Fibroblast of skin of abdomen (primary cell): ENCODE data around the gene SLAIN2.
"Not testable (repeated sequence)": the region's sequence is repeated elsewhere in the genome, so short reads cannot be mapped to it uniquely, and the experiment has no call there.

Experiments
- DNase-seq: peaks from one replicate; pipeline ENCODE4 v3.0.0-alpha.2; 2013

SLAIN2 gene

DNA sequence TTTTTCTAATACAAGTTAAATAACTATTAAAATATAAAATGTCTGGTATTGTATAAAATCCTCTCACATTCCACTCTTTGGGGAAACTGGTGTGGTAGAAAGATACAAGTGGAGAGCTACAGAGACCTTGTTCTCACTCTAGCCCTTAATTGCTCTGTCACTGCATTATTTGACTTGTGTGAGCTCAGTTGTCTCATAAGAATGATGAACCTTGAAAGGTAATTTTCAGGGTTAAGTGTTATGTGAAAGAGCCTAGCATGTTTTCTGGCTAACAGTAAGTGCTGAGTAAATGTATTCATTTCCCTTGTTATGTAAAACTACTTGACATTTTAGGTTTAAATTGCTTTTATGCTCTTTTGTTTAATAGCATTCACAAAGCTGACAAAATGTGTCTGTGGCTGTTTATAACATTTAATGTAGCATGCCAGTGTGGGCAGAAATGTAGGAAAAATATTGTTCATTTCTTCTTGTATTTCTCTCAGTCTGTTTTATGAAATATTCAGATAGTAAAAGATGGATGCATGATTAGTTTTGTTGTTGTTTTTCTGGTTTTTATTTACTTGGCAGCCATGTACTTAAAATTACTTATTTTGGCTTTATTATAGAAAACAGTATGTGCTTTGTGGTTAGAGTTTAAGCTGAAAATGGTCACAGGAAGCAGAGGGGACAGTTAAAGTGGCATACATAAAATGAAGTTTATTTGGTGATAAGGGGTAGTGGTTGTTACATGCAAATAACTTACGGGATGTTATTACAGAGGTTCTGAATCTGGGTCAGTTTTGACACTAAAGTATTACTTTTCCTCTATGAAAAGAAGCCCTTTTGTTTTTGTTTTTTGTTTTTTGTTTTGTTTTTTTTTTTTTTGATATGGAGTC, 29.2 kb downstream of the SLAIN2 start:
- no peak for DNase-seq

DNA sequence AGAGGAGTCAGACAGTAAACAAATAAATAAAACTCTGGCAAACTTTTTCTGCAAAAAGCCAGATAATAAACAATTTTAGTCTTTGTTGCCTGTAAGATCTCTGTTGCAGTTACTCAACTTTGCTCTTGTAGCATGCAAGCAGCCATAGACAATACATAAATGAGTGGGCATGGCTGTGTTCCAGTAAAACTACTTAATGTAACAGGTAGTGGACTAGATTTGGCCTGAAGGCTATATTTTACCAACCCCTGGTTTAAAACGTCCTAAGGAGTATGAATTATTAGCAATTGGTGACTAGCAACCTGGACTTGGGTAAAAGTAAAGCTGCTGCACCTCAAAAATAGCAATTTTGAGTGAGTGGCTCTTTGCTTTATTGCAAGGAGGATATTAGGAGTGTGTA, 30.9 kb downstream of the SLAIN2 start:
- no peak for DNase-seq

GRCh38 chr4:48375651-48376304, 34.4 kb downstream of the SLAIN2 start:
- DNase-seq: peak; percentile 83

DNA sequence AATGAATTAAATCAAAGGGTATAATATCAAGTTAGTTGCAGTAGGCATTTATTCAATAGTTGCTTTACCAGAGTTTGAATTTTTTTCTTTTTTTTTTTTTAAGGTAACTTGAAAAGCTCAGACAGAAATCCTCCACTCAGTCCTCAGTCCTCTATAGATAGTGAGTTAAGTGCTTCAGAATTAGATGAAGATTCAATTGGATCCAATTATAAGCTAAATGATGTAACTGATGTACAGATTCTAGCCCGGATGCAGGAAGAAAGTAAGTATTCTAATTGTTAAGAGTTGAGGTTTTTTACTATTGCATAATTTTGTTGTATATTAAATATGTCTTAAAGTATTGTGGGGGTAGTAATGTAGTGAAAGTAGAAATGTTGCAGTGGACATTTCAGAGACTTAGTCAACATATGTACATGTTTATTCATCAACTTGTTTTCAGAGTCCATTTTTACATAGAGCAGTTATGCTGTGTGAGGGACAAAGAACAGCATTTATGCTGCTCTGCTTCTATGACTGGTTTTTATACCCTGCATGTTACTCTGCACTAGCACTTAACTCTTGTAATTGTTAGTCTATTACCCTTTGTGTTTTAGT, 38.4 kb downstream of the SLAIN2 start:
- DNase-seq: no peak

- no peak for DNase-seq
Measured at GRCh38 chr4:48380583-48381167, 39.3 kb downstream of the SLAIN2 start.

- peak; percentile 40 for DNase-seq
Measured at GRCh38 chr4:48388525-48389154, 47.3 kb downstream of the SLAIN2 start.

DNA sequence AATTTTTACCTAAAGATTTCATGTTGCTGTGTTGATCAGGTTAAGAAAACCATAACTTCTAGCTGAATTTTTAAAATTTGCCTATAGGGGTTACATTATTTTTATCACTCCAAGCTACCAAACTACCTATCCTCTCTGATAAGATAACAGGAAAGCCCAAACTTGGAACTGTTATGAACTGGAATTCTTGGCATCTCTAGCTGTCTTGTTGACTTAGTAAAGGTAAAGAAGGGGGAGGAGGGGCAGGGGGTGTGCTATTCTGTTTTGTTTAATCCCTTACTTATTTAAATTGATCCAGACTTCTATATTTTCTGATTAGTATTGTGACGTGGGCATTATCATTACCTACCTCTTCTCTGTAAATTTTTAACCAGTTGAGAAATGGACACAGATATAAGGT, 54.7 kb downstream of the SLAIN2 start:
- no peak for DNase-seq

GRCh38 chr4:48400416-48400815, 59.1 kb downstream of the SLAIN2 start:
- no peak for DNase-seq

DNA sequence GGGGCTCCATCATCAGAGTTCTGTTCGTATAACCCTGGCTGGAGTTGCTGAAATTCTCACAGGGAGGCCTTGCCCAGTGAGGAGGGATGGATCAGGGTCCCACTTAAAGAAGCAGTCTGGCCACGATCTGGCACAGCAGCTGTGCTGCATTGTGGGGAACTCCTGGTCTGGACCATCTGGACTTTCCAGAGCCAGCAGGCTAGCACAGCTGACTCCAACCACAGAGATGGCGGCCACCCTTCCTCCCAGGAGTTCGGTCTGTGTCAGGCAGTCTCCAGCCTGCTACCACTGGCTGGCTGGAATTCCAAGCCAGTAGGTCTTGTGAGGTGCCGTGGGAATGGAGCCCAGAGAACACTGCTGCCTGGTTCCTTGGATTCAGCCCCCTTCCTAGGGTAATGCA, 62.0 kb downstream of the SLAIN2 start:
- DNase-seq: no peak

DNA sequence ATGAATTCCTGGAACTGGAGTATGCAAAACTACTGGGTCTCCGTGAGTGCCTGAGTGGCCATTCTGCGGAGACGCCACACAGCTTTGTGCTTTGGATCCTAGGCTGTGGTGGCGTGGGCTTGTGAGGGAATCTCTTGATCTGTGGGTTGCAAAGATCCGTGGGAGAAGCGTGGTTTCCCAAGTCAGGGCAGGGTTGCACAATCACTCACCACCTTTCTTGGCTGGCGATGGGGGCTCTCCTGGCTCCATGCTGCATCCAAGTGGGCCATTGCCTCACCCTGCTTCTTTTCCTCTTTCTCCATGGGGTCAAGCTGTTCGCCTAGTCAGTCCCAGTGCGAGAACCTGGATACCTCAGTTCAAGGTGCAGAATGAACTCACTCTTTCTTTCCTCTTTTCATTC, 62.5 kb downstream of the SLAIN2 start:
- no peak for DNase-seq

GRCh38 chr4:48405924-48406323, 64.6 kb downstream of the SLAIN2 start:
- no peak for DNase-seq

DNA sequence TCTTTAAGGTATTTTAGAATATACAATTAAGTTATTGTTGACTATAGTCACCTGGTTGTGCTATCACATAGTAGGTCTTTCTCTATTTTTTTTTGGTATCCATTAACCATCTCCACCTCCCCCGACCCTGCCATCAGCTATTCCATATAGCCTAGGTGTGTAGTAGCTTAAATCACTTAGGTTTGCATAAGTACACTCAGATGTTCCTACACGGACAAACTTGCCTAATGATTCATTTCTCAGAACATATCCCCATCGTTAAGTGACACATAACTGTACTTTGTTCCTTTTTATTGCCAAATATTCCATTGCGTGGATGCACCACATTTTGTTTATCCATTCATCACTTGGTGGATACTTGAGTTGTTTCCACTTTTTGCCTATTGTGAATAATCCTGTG, 67.9 kb downstream of the SLAIN2 start:
- DNase-seq: no peak

DNA sequence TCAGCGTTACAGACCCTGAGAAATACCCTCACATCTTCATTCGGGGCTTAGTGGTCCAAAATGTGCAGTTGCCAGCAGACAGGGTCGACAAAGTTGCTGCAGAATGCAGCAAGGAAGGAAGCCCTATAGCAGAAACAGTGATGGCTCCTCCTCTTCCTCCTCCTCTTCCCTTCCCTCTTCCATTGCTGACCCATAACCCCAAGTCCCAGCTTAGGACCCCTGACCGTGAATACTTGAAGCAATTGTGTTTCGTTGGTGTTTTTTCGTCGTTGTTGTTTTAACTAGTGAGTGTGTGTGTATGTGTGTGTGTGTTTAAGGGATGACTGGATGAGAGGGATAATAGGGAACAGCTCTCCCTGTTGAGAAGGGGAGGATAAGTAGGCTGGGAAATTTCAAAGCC, 69.5 kb downstream of the SLAIN2 start:
- no peak for DNase-seq

GRCh38 chr4:48420144-48420543, 78.8 kb downstream of the SLAIN2 start:
- DNase-seq: no peak

GRCh38 chr4:48421101-48421500, 79.8 kb downstream of the SLAIN2 start:
- no peak for DNase-seq

GRCh38 chr4:48428926-48429325, 87.6 kb downstream of the SLAIN2 start:
- no peak for DNase-seq

DNA sequence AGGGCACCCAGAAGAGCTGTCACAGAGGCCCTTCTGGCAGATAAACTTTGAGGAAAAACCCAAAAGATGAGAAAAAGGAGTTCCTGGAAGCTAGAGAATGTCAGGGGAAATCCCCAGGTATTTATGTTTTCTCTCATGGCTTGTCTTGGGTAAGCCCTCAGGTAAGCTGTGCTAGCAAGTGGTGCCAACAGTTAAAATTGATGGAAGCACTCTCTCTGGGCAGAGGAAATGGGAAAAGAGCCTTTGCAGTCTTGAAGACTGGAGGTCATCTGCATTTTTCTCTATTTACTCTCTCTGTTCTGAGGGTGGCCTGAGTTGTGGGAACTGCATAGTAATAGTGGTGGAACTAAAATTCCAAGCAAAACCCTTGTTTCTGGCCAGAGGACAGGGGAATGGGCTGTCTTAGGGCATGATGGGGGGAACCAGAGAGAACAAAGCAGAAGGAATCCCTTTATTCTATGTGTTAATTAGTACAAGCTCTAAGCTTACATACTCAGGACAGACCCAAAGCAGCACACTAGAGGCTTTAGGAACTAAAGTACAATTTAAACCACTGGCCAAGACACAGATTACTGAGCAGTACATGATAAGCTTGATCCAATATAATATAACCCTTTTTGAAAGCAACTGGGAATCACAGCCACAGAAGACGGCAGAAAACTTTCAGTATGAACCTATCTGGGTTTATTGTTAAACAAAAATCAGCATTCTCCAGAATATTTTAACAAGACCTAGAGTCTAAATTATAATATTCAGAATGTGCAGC, 88.6 kb downstream of the SLAIN2 start:
- no peak for DNase-seq

- DNase-seq: no peak
Measured at GRCh38 chr4:48431401-48431800, 90.1 kb downstream of the SLAIN2 start.

- no peak for DNase-seq
Measured at GRCh38 chr4:48432017-48432416, 90.7 kb downstream of the SLAIN2 start.

GRCh38 chr4:48436318-48436717, 95.0 kb downstream of the SLAIN2 start:
- DNase-seq: no peak

GRCh38 chr4:48439988-48440387, 98.7 kb downstream of the SLAIN2 start:
- peak; percentile 1 for DNase-seq

DNA sequence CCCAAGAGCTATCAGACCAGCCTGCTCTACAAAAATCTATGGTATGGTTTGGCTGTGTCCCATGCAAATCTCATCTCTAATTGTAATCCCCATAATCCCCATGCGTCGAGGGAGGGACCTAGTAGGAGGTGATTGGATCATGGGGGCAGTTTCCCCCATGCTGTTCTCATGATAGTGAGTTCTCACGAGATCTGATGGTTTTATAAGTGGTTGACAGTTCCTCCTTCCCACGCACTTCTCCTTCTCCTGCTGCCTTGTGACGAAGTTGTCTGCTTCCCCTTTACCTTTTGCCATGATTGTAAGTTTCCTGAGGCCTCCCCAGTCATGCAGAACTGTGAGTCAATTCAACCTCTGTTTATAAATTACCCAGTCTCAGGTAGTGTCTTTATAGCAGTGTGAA, 99.6 kb downstream of the SLAIN2 start:
- DNase-seq: not testable (repeated sequence)
